CD14-positive monocyte (primary cell): Measurements from ENCODE around the gene MAST2. TPM values are rescaled to one million over a fixed set of nuclear protein-coding genes. Genes with fewer than 3 reads are reported as not detected.

ENCODE experiments used
- DNase-seq, 3 donors: peaks; one replicate each; pipeline ENCODE4 v3.0.0-alpha.2; 2011 to 2022
- H2AFZ ChIP-seq: 2 replicates; pipeline ENCODE4 v1.6.0; 2012; ENCODE audit warnings: mild to moderate bottlenecking, low read depth, low read length, inconsistent platforms; ENCODE audit not compliant: insufficient read depth, poor library complexity, severe bottlenecking
- H3K27ac ChIP-seq, 2 donors: 1 replicate in 1 of 2; 2 replicates in 1 of 2; pipeline ENCODE4 v1.5.1; 2012 to 2013; ENCODE audit warnings: low read length in 2 of 2, control low read depth in 1 of 2, inconsistent platforms in 1 of 2, low read depth in 1 of 2, mild to moderate bottlenecking in 1 of 2
- H3K27me3 ChIP-seq, 2 donors: one replicate each; pipeline versions ENCODE4 v1.6.0 to v1.6.1; 2011 to 2013; ENCODE audit warnings: low read length in 2 of 2; ENCODE audit not compliant: control insufficient read depth in 2 of 2, insufficient read depth in 2 of 2
- H3K36me3 ChIP-seq, 2 donors: replicated peaks in 1 of 2; 1 replicate in 1 of 2; 2 replicates in 1 of 2; pipeline versions ENCODE4 v1.5.1 to v1.6.1; 2012 to 2013; ENCODE audit warnings: low read length in 2 of 2, control low read depth in 1 of 2, inconsistent platforms in 1 of 2, mild to moderate bottlenecking in 1 of 2; ENCODE audit not compliant: insufficient read depth in 2 of 2, control insufficient read depth in 1 of 2
- H3K4me1 ChIP-seq, 2 donors: 1 replicate in 1 of 2; 2 replicates in 1 of 2; pipeline versions ENCODE4 v1.5.1 to v1.6.1; 2012 to 2013; ENCODE audit warnings: low read length in 2 of 2, control low read depth in 1 of 2, inconsistent platforms in 1 of 2, mild to moderate bottlenecking in 1 of 2, moderate library complexity in 1 of 2; ENCODE audit not compliant: insufficient read depth in 2 of 2, control insufficient read depth in 1 of 2
- H3K4me2 ChIP-seq: replicated peaks from 2 replicates; pipeline ENCODE3; 2012; ENCODE audit warnings: low read length, moderate library complexity, mild to moderate bottlenecking; ENCODE audit not compliant: poor library complexity, severe bottlenecking; ENCODE audit errors: extremely low read depth
- H3K4me3 ChIP-seq, 3 experiments: fragments of 200-600 bp in 1 of 3; sonication (generic) in 1 of 3; replicated peaks in 1 of 3; 1 replicate in 2 of 3; 2 replicates in 1 of 3; pipeline ENCODE4 v1.5.1; 2011 to 2013; ENCODE audit warnings: low read length in 3 of 3, mild to moderate bottlenecking in 3 of 3, control low read depth in 2 of 3, low read depth in 2 of 3, inconsistent platforms in 1 of 3, moderate library complexity in 1 of 3
- H3K79me2 ChIP-seq: 2 replicates; pipeline ENCODE4 v1.6.0; 2012; ENCODE audit warnings: mild to moderate bottlenecking, control low read depth, inconsistent platforms, low read length, moderate library complexity; ENCODE audit not compliant: insufficient read depth
- H3K9ac ChIP-seq: 2 replicates; pipeline ENCODE4 v1.6.0; 2017; ENCODE audit warnings: low read length, mild to moderate bottlenecking; ENCODE audit not compliant: insufficient read depth, poor library complexity, severe bottlenecking
- H3K9me3 ChIP-seq, 2 donors: replicated peaks in 1 of 2; 1 replicate in 1 of 2; 2 replicates in 1 of 2; pipeline versions ENCODE4 v1.5.1 to v1.6.1; 2012 to 2013; ENCODE audit warnings: low read length in 2 of 2, control low read depth in 1 of 2; ENCODE audit not compliant: control insufficient read depth in 1 of 2, insufficient read depth in 1 of 2
- H4K20me1 ChIP-seq: 2 replicates; pipeline ENCODE4 v1.6.0; 2012; ENCODE audit warnings: mild to moderate bottlenecking, low read length, control low read depth, moderate library complexity; ENCODE audit not compliant: insufficient read depth
- H3K27ac Mint-ChIP-seq, 7 donors: one replicate each; pipeline ENCODE4 v1.8.0; 2020; ENCODE audit warnings: mild to moderate bottlenecking in 7 of 7, mixed read lengths in 7 of 7, moderate library complexity in 6 of 7, inconsistent platforms in 2 of 7
- H3K27me3 Mint-ChIP-seq, 3 donors: one replicate each; pipeline ENCODE4 v1.8.0; 2021 to 2022; ENCODE audit warnings: low read depth in 3 of 3, mild to moderate bottlenecking in 3 of 3, mixed read lengths in 3 of 3, moderate library complexity in 3 of 3, inconsistent platforms in 1 of 3
- H3K36me3 Mint-ChIP-seq, 2 donors: one replicate each; pipeline ENCODE4 v1.8.0; 2020; ENCODE audit warnings: mixed read lengths in 2 of 2, inconsistent platforms in 1 of 2, mild to moderate bottlenecking in 1 of 2
- H3K4me1 Mint-ChIP-seq: one replicate; pipeline ENCODE4 v1.8.0; 2020; ENCODE audit warnings: mild to moderate bottlenecking, mixed read lengths
- H3K4me3 Mint-ChIP-seq, 2 donors: one replicate each; pipeline ENCODE4 v1.8.0; 2020; ENCODE audit warnings: mild to moderate bottlenecking in 2 of 2, mixed read lengths in 2 of 2, moderate library complexity in 1 of 2
- H3K9me3 Mint-ChIP-seq, 7 donors: one replicate each; pipeline ENCODE4 v1.8.0; 2020 to 2022; ENCODE audit warnings: mixed read lengths in 7 of 7, mild to moderate bottlenecking in 6 of 7, moderate library complexity in 6 of 7, inconsistent platforms in 2 of 7
- WGBS: methylation state at CpG from one replicate; pipeline ENCODE4 v1.1.5; 2013; ENCODE audit warnings: missing lambda C conversion rate; ENCODE audit not compliant: insufficient coverage; 5-methylcytosine and 5-hydroxymethylcytosine counted together
- intact Hi-C, 2 donors: fragments of 100-400 bp; cut with micrococcal nuclease; formaldehyde crosslinking; loops; one replicate each; pipeline versions ENCODE4 v1.15.0 to v1.15.1; 2023
- polyA plus RNA-seq, 3 donors: library from polyadenylated mRNA; depleted of rRNA in 1 of 3; unstranded in 2 of 3; stranded (reverse) in 1 of 3; fragments of 300-500 nt in 2 of 3; fragments of >200 nt in 1 of 3; fragmentation: Illumina TruSeq in 2 of 3; gene quantifications; 1 replicate in 2 of 3; 2 replicates in 1 of 3; pipeline ENCODE4 v1.2.3, GENCODE V29; 2012 to 2021
- TF ChIP-seq, protein P1 (sequence below): fragments of 200-600 bp; IDR thresholded peaks from one replicate; pipeline ENCODE4 v1.8.0; 2022; ENCODE audit warnings: antibody characterized with exemption, mild to moderate bottlenecking

The MAST2 gene
- polyA plus RNA-seq, 3 donors: 1.0 to 7.2 (median 2.5) TPM

DNA sequence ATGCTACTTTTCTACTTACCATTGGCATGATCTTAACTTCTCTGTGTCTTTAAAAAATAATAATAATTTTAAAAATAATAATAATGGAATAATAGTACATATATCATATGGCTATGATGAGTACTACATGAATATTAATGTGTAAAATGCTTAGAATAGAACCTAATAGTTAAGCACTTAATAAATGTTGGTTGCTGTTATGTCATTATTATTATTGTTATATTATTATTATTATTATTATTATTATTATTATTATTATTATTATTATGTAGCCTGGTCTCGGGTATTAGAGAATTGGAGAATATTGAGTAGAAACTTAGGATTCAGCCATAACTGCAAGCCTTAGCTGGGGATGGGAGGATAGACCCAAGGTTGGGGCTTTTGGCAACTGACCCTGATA is 108.2 kb downstream of the MAST2 start:
- no peak for DNase-seq
- no peaks in the 10 kb centered on the region for H3K79me2 ChIP-seq
- no peaks in the 10 kb centered on the region for H3K27me3 ChIP-seq
- no peak overlapping the region for H2AFZ ChIP-seq
- no peak overlapping the region for H3K27ac ChIP-seq
- no peaks in the 10 kb centered on the region for H3K36me3 ChIP-seq
- no peak overlapping the region for H3K4me2 ChIP-seq
- WGBS: 100% methylated on average over 1 of the region's 1 CpG
- peaks cover 0 to 2% (median 0%) of the 10 kb centered on the region in 7 donors for H3K9me3 Mint-ChIP-seq
- no peaks in the 10 kb centered on the region for H4K20me1 ChIP-seq
- no peaks in the 10 kb centered on the region for H3K4me1 ChIP-seq
- H3K4me1 Mint-ChIP-seq: no peaks in the 10 kb centered on the region
- no peak overlapping the region for H3K9ac ChIP-seq
- peaks cover 4 to 8% of the 10 kb centered on the region in 2 donors for H3K36me3 Mint-ChIP-seq
- TF ChIP-seq, protein P1, sequence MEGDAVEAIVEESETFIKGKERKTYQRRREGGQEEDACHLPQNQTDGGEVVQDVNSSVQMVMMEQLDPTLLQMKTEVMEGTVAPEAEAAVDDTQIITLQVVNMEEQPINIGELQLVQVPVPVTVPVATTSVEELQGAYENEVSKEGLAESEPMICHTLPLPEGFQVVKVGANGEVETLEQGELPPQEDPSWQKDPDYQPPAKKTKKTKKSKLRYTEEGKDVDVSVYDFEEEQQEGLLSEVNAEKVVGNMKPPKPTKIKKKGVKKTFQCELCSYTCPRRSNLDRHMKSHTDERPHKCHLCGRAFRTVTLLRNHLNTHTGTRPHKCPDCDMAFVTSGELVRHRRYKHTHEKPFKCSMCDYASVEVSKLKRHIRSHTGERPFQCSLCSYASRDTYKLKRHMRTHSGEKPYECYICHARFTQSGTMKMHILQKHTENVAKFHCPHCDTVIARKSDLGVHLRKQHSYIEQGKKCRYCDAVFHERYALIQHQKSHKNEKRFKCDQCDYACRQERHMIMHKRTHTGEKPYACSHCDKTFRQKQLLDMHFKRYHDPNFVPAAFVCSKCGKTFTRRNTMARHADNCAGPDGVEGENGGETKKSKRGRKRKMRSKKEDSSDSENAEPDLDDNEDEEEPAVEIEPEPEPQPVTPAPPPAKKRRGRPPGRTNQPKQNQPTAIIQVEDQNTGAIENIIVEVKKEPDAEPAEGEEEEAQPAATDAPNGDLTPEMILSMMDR: no peak
- no peak overlapping the region for H3K27ac Mint-ChIP-seq
- H3K4me3 Mint-ChIP-seq: no peak overlapping the region
- intact Hi-C loops: no loop called here
- no peaks in the 10 kb centered on the region for H3K9me3 ChIP-seq
- no peaks in the 10 kb centered on the region for H3K27me3 Mint-ChIP-seq
- no peak overlapping the region for H3K4me3 ChIP-seq

DNA sequence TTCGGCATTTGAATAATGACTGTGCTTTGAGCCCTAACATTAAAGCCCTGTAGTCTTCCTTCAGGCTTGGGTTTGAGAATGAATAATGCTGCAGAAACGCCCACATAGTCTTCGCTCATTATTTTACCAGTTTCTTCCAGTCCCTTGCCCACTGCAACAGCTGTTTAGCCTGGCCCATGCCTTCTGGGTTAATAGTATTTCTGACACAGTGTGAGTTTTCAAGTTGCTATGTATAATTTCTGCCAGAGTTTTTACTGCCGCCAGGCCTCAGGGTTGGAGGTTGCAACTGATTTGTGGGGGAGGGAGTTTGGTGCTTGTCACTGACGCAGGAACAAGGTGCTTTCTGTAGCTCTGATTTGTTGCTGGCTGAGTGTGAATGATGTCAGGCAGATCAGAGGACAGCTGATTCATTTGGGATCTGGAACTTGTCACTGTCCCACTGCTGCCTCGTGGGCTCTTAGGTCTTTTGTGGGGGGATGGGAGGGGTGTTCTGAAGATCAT is 109.8 kb downstream of the MAST2 start:
- no peak overlapping the region for H3K27ac Mint-ChIP-seq
- H3K4me1 ChIP-seq: no peaks in the 10 kb centered on the region
- no peak overlapping the region for H3K4me3 ChIP-seq
- WGBS: 93% methylated on average over 5 of the region's 6 CpGs
- no peaks in the 10 kb centered on the region for H3K4me1 Mint-ChIP-seq
- no peak overlapping the region for H2AFZ ChIP-seq
- peaks cover 0 to 2% (median 0%) of the 10 kb centered on the region in 7 donors for H3K9me3 Mint-ChIP-seq
- intact Hi-C loops: no loop called here
- no peak for DNase-seq
- H4K20me1 ChIP-seq: no peaks in the 10 kb centered on the region
- TF ChIP-seq, protein P1: no peak
- H3K27ac ChIP-seq: no peak overlapping the region
- no peak overlapping the region for H3K9ac ChIP-seq
- no peaks in the 10 kb centered on the region for H3K9me3 ChIP-seq
- no peak overlapping the region for H3K4me2 ChIP-seq
- no peak overlapping the region for H3K4me3 Mint-ChIP-seq
- no peaks in the 10 kb centered on the region for H3K79me2 ChIP-seq
- H3K27me3 ChIP-seq: no peaks in the 10 kb centered on the region
- H3K36me3 Mint-ChIP-seq: peaks cover 4 to 12% of the 10 kb centered on the region in 2 donors
- no peaks in the 10 kb centered on the region for H3K36me3 ChIP-seq
- H3K27me3 Mint-ChIP-seq: no peaks in the 10 kb centered on the region
